ENCODE results near the gene PTPRN. TPM values are rescaled to one million over a fixed set of nuclear protein-coding genes. Genes with fewer than 3 reads are reported as not detected.
"Not testable (repeated sequence)": the region's sequence is repeated elsewhere in the genome, so short reads cannot be mapped to it uniquely, and the experiment has no call there.

The PTPRN gene
- total and polyA plus RNA-seq, 8 donors, result 0.17 to 1.4 (median 0.79) TPM; not detected in 1

GRCh38 chr2:219266232-219266631 lies 43.0 kb downstream of the PTPRN start:
- ATAC-seq, result no peak

GRCh38 chr2:219261024-219261855 lies 48.0 kb downstream of the PTPRN start:
- DNase-seq (no peak), ATAC-seq (no peak)
- Histone ChIP-seq H3K36me3 (no peaks in the 10 kb centered on the region), H3K27me3 (peaks cover 0 to 36% of the 10 kb centered on the region in 2 donors), H3K9me3 (no peaks in the 10 kb centered on the region), H3K4me3 (no peak overlapping the region), H3K4me1 (no peaks in the 10 kb centered on the region), H3K27ac (no peak overlapping the region)
- intact Hi-C loops (cut with DNase I), result no loop called here
- TF ChIP-seq CTCF (IDR thresholded peaks at IDR 0.05), result no peak

More at GRCh38 chr2:219266232-219266631, 43.0 kb downstream of the PTPRN start:
- no peaks in the 10 kb centered on the region for H3K36me3 ChIP-seq
- no peak for TF ChIP-seq CTCF (IDR thresholded peaks at IDR 0.05)
- H3K4me1 ChIP-seq, result no peaks in the 10 kb centered on the region
- DNase-seq, result no peak
- H3K4me3 ChIP-seq, result no peak overlapping the region
- H3K27me3 ChIP-seq, result peaks cover 0 to 5% of the 10 kb centered on the region in 2 donors
- no peak overlapping the region for H3K27ac ChIP-seq
- intact Hi-C loops (cut with DNase I), result no loop called here
- no peaks in the 10 kb centered on the region for H3K9me3 ChIP-seq

- Histone ChIP-seq H3K27me3 (peaks cover 0 to 43% of the 10 kb centered on the region in 2 donors), H3K4me1 (peaks cover 0 to 14% of the 10 kb centered on the region in 2 donors)
- H3K9me3 ChIP-seq; ATAC-seq; H3K36me3 ChIP-seq; DNase-seq; H3K27ac ChIP-seq; H3K4me3 ChIP-seq; intact Hi-C loops (cut with DNase I): not testable (repeated sequence)
These were observed 50.3 kb downstream of the PTPRN start for GRCh38 chr2:219258942-219259341.

GRCh38 chr2:219254590-219255201 lies 54.5 kb downstream of the PTPRN start:
- no peak for TF ChIP-seq CTCF (IDR thresholded peaks at IDR 0.05)
- Histone ChIP-seq H3K4me1 (peaks cover 10 to 46% of the 10 kb centered on the region in 2 donors), H3K27me3 (peaks cover 0 to 33% of the 10 kb centered on the region in 2 donors), H3K9me3 (no peaks in the 10 kb centered on the region), H3K27ac (peak overlapping the region; percentile 79 to 97), H3K36me3 (peaks cover 0 to 12% of the 10 kb centered on the region in 2 donors), H3K4me3 (peak overlapping the region; percentile 54 to 69)
- intact Hi-C loops (cut with DNase I), result no loop called here
- DNase-seq (peak in 1 of 4 donors; percentile 44), ATAC-seq (peak; percentile 5)

GRCh38 chr2:219253753-219254589 lies 55.2 kb downstream of the PTPRN start, which contains the start of gene TUBA4A:
TSS of gene TUBA4A (minus strand) at chr2:219253918. CDS start at chr2:219253858, 60 bp downstream.
- ATAC-seq (peak; percentile 89), DNase-seq (peak in 3 of 4 donors; percentile 79 to 97 (median 88))
- H3K27me3 ChIP-seq, result peaks cover 0 to 26% of the 10 kb centered on the region in 2 donors
- H3K36me3 ChIP-seq, result peaks cover 0 to 14% of the 10 kb centered on the region in 2 donors
- peak within 1 kb of the TSS; percentile 79 to 97 for H3K27ac ChIP-seq
- H3K4me3 ChIP-seq, result peak within 1 kb of the TSS; percentile 54 to 69
- peaks cover 16 to 54% of the 10 kb centered on the region in 2 donors for H3K4me1 ChIP-seq
- TF ChIP-seq CTCF (IDR thresholded peaks at IDR 0.05), result peak in 1 of 2 donors; percentile 32
- no peaks in the 10 kb centered on the region for H3K9me3 ChIP-seq
- intact Hi-C loops (cut with DNase I), result no loop called here

Measured in left lung (tissue), 10 donors.